Mesendoderm (in vitro differentiated cells): ENCODE measurements around the gene PLCL1.

Experiments used
- DNase-seq: peaks from one replicate; pipeline ENCODE4 v3.0.0; 2013
- H2AK5ac ChIP-seq: 2 replicates; pipeline ENCODE4 v1.6.1; 2013; ENCODE audit warnings: low read length, inconsistent platforms
- H2BK120ac ChIP-seq: 2 replicates; pipeline ENCODE4 v1.6.1; 2013; ENCODE audit warnings: low read depth, mild to moderate bottlenecking, low read length, moderate library complexity, mixed read lengths
- H2BK15ac ChIP-seq: replicated peaks from 2 replicates; pipeline ENCODE4 v1.6.1; 2013; ENCODE audit warnings: low read depth, mild to moderate bottlenecking, moderate library complexity
- H2BK5ac ChIP-seq: 2 replicates; pipeline ENCODE4 v1.6.1; 2013; ENCODE audit warnings: low read length, inconsistent platforms
- H3K18ac ChIP-seq: 2 replicates; pipeline ENCODE4 v1.6.1; 2013; ENCODE audit warnings: mild to moderate bottlenecking, low read length, mixed read lengths
- H3K23ac ChIP-seq: one replicate; pipeline ENCODE4 v1.6.1; 2013; ENCODE audit warnings: low read length
- H3K27ac ChIP-seq: 2 replicates; pipeline ENCODE4 v1.5.1; 2013; ENCODE audit warnings: low read depth, mild to moderate bottlenecking, inconsistent platforms, low read length, moderate library complexity
- H3K27me3 ChIP-seq: 2 replicates; pipeline ENCODE4 v1.6.1; 2013; ENCODE audit warnings: low read length, control low read depth, mild to moderate bottlenecking, inconsistent platforms; ENCODE audit not compliant: insufficient read depth, poor library complexity
- H3K36me3 ChIP-seq: 2 replicates; pipeline ENCODE4 v1.6.1; 2013; ENCODE audit warnings: low read length, inconsistent platforms; ENCODE audit not compliant: control insufficient read depth, insufficient read depth
- H3K4ac ChIP-seq: one replicate; pipeline ENCODE4 v1.6.1; 2013; ENCODE audit warnings: low read depth, mild to moderate bottlenecking, low read length, moderate library complexity
- H3K4me1 ChIP-seq: 2 replicates; pipeline ENCODE4 v1.6.1; 2013; ENCODE audit warnings: low read depth, low read length, inconsistent platforms; ENCODE audit not compliant: control insufficient read depth
- H3K4me2 ChIP-seq: 2 replicates; pipeline ENCODE4 v1.6.1; 2013; ENCODE audit warnings: low read length
- H3K4me3 ChIP-seq: 2 replicates; pipeline ENCODE4 v1.5.1; 2013; ENCODE audit warnings: mild to moderate bottlenecking, low read length
- H3K56ac ChIP-seq: one replicate; pipeline ENCODE4 v1.6.1; 2013; ENCODE audit warnings: low read length
- H3K79me1 ChIP-seq: 2 replicates; pipeline ENCODE4 v1.6.1; 2013; ENCODE audit warnings: low read length, inconsistent platforms
- H3K79me2 ChIP-seq: 2 replicates; pipeline ENCODE4 v1.6.1; 2013; ENCODE audit warnings: mild to moderate bottlenecking, low read length; ENCODE audit not compliant: control insufficient read depth, insufficient read depth
- H3K9ac ChIP-seq: 2 replicates; pipeline ENCODE4 v1.6.1; 2013; ENCODE audit warnings: low read length, inconsistent platforms
- H4K5ac ChIP-seq: one replicate; pipeline ENCODE4 v1.6.1; 2013; ENCODE audit warnings: low read length
- H4K8ac ChIP-seq: one replicate; pipeline ENCODE4 v1.6.1; 2013; ENCODE audit warnings: low read depth, mild to moderate bottlenecking, control low read depth, low read length, moderate library complexity
- WGBS: extraction: QIAGEN DNeasy Blood & Tissue Kit; methylation state at CpG from one replicate; pipeline ENCODE4 v1.1.7; 2013; ENCODE audit warnings: low lambda C conversion rate, missing lambda C conversion rate; ENCODE audit not compliant: insufficient coverage; ENCODE audit errors: extremely low coverage; 5-methylcytosine and 5-hydroxymethylcytosine counted together

PLCL1 gene

DNA sequence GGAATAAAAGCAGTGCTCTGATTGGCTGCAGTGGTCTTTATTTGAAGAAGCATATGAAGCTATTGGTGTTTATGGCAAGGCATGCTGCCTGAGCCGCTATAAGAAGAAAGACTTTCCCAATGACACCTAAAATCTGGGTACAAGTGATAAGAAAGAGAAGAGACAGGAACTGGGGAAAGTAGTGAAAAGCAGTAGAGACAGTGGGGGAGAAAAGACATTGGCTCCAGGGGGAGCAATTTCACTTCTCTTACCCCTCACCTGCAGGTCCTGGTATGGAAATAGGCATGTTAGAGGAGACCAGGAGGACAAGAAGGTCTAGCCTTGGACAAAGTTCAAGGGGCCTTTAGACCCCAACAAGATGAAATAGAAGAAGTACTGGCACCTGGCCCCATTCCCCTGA is 47.1 kb downstream of the PLCL1 start:
- Histone ChIP-seq H2BK15ac (no peak overlapping the region), H3K4ac (no peak overlapping the region), H3K4me3 (no peak overlapping the region), H3K4me1 (no peaks in the 10 kb centered on the region), H3K36me3 (no peaks in the 10 kb centered on the region), H4K5ac (no peak overlapping the region), H2AK5ac (no peak overlapping the region), H3K4me2 (no peak overlapping the region), H2BK5ac (no peak overlapping the region), H3K79me1 (no peaks in the 10 kb centered on the region), H3K9ac (no peak overlapping the region), H3K27me3 (no peaks in the 10 kb centered on the region), H3K23ac (no peak overlapping the region), H3K27ac (no peak overlapping the region), H4K8ac (no peak overlapping the region), H3K18ac (no peak overlapping the region), H3K56ac (no peak overlapping the region), H2BK120ac (no peak overlapping the region), H3K79me2 (no peaks in the 10 kb centered on the region)
- peak; percentile 61 for DNase-seq
- WGBS: no CpG with 5 or more reads among the region's 1 CpG

DNA sequence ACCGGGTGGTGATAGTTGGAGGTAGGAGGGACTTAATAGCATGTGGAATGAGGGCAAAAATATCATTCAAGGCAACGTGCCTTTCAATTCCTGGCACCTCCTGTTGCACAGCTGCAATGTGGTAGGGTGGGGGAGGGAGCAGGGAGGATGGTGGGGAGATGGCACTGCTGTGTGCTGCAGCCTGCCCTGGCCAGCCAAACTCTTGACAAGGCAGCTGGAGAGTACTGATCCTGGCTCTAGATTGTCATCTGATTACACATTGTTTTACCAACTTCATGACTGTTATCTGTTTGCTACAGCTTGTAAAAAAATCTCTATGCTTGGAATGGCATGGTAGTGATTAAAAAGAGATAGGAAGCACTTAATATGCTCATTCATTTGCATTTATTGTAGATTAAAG is 47.7 kb downstream of the PLCL1 start:
- Histone ChIP-seq H3K27ac (no peak overlapping the region), H3K9ac (no peak overlapping the region), H2AK5ac (no peak overlapping the region), H4K8ac (no peak overlapping the region), H3K4me1 (no peaks in the 10 kb centered on the region), H2BK5ac (no peak overlapping the region), H3K4me2 (no peak overlapping the region), H3K23ac (no peak overlapping the region), H2BK120ac (no peak overlapping the region), H3K18ac (no peak overlapping the region), H3K56ac (no peak overlapping the region), H3K4ac (no peak overlapping the region), H3K27me3 (no peaks in the 10 kb centered on the region), H4K5ac (no peak overlapping the region), H3K36me3 (no peaks in the 10 kb centered on the region), H3K4me3 (no peak overlapping the region), H2BK15ac (no peak overlapping the region), H3K79me1 (no peaks in the 10 kb centered on the region), H3K79me2 (no peaks in the 10 kb centered on the region)
- WGBS: no CpG with 5 or more reads among the region's 2 CpGs
- no peak for DNase-seq

DNA sequence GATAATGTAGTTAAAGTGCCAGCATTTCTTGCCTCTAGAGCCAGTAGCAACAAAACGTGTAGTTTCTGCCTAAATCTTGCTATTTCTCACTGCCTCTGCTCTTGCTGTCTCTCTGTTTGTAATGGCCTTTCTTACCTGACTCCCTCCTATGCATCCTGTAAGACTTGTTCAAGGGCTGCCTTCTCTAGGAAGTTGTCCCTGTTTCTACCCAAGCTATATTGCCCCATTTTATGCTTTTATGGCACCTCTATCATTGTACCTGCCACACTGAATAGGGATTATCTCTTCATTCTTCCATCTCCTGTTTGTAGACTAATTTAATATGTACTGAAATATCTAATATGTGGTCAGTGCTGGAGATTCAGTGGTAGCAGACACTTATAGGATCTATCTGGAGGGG is 49.2 kb downstream of the PLCL1 start:
- Histone ChIP-seq H4K8ac (no peak overlapping the region), H3K79me2 (no peaks in the 10 kb centered on the region), H3K4ac (no peak overlapping the region), H3K27me3 (no peaks in the 10 kb centered on the region), H3K9ac (no peak overlapping the region), H3K4me1 (no peaks in the 10 kb centered on the region), H4K5ac (no peak overlapping the region), H2BK5ac (no peak overlapping the region), H3K23ac (no peak overlapping the region), H3K27ac (no peak overlapping the region), H3K18ac (no peak overlapping the region), H2AK5ac (no peak overlapping the region), H3K56ac (no peak overlapping the region), H2BK15ac (no peak overlapping the region), H3K4me3 (no peak overlapping the region), H2BK120ac (no peak overlapping the region), H3K79me1 (no peaks in the 10 kb centered on the region), H3K36me3 (no peaks in the 10 kb centered on the region), H3K4me2 (no peak overlapping the region)
- no peak for DNase-seq
- no CpG with 5 or more reads among the region's 1 CpG for WGBS

DNA sequence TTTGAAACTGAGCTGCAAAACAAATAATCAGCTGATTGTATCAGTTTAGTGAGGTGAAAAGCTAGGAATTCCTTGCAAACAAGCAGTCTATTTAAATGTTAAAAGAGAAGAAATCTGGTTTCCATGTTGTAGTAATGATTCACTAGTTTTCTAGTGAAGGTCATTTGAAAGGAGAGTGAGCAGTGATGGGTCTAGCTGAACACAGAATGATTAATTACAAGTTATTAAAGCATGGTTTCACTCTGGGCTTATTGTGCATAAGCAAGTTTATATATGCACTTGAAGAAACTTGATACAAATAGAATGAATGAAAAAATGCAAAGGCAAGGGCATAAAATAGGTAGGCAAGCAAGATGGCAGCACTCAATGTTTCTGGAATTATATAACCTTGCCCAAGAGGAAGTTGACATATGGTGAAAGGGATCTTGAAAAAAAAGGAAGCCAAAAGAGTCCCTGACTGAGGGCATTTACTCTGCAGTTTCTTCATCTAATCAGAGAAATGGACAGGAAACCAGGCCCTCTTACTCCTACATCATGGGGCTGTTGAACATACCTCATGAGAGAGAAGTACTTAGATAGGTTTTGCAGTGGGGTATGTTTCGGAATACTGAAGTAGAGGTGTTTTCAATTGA is 53.2 kb downstream of the PLCL1 start:
- no peaks in the 10 kb centered on the region for H3K79me1 ChIP-seq
- H3K56ac ChIP-seq: no peak overlapping the region
- H3K4me2 ChIP-seq: no peak overlapping the region
- no peak overlapping the region for H3K18ac ChIP-seq
- no peak overlapping the region for H2BK120ac ChIP-seq
- H3K9ac ChIP-seq: no peak overlapping the region
- H3K27me3 ChIP-seq: no peaks in the 10 kb centered on the region
- H3K27ac ChIP-seq: no peak overlapping the region
- H3K36me3 ChIP-seq: no peaks in the 10 kb centered on the region
- no peak overlapping the region for H2BK5ac ChIP-seq
- no peak overlapping the region for H4K5ac ChIP-seq
- H3K23ac ChIP-seq: no peak overlapping the region
- H3K79me2 ChIP-seq: no peaks in the 10 kb centered on the region
- no peak overlapping the region for H3K4me3 ChIP-seq
- no peaks in the 10 kb centered on the region for H3K4me1 ChIP-seq
- no peak overlapping the region for H4K8ac ChIP-seq
- no CpG with 5 or more reads among the region's 1 CpG for WGBS
- H3K4ac ChIP-seq: no peak overlapping the region
- no peak overlapping the region for H2AK5ac ChIP-seq
- no peak for DNase-seq
- H2BK15ac ChIP-seq: peak overlapping the region; percentile 57

DNA sequence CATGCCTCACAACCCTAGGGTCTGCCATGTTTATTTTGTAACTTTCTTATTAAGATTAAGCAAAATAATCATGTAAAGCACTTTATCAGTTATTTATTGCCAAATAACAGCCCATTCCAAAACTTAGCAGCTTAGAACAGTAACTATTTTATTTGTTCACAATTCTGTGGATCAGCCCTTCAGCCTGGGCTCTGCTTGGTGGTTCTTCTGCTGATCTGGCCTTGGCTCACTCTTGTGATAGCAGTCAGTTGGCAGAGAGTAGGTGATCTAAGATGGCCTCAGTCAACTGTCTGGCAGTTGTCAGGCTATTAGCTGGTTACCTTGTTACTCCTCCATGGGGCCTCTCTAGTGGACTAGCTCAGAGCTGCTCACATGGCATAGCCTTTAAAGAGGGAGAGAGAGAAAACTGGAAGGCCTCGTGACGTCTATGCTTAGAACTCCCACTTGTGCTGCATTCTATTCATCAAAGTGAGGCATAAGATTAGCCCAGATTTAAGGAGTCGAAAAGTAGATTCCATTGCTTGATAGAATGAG is 54.3 kb downstream of the PLCL1 start:
- H3K4me1 ChIP-seq: no peaks in the 10 kb centered on the region
- no peaks in the 10 kb centered on the region for H3K79me1 ChIP-seq
- no peak overlapping the region for H3K4me3 ChIP-seq
- H3K4me2 ChIP-seq: no peak overlapping the region
- H3K36me3 ChIP-seq: no peaks in the 10 kb centered on the region
- no peak overlapping the region for H3K18ac ChIP-seq
- no peak overlapping the region for H3K23ac ChIP-seq
- H2BK120ac ChIP-seq: no peak overlapping the region
- no peak overlapping the region for H2BK15ac ChIP-seq
- H2BK5ac ChIP-seq: no peak overlapping the region
- H4K8ac ChIP-seq: no peak overlapping the region
- no peaks in the 10 kb centered on the region for H3K79me2 ChIP-seq
- no peak overlapping the region for H3K56ac ChIP-seq
- H3K27ac ChIP-seq: no peak overlapping the region
- H2AK5ac ChIP-seq: no peak overlapping the region
- no CpG with 5 or more reads among the region's 3 CpGs for WGBS
- H3K9ac ChIP-seq: no peak overlapping the region
- no peaks in the 10 kb centered on the region for H3K27me3 ChIP-seq
- H3K4ac ChIP-seq: no peak overlapping the region
- no peak overlapping the region for H4K5ac ChIP-seq
- no peak for DNase-seq
